Activated CD4-positive, alpha-beta T cell treated with anti-CD3 and anti-CD28 coated beads, Interleukin-2, amount 50 U/mL, for 48 hours (primary cell): ENCODE measurements around the gene MYL11.
"Not testable (repeated sequence)": the region's sequence is repeated elsewhere in the genome, so short reads cannot be mapped to it uniquely, and the experiment has no call there.

Experiments used
- DNase-seq, 2 experiments: peaks; one replicate each; pipeline ENCODE4 v3.0.0-alpha.2; 2020

MYL11 gene

DNA sequence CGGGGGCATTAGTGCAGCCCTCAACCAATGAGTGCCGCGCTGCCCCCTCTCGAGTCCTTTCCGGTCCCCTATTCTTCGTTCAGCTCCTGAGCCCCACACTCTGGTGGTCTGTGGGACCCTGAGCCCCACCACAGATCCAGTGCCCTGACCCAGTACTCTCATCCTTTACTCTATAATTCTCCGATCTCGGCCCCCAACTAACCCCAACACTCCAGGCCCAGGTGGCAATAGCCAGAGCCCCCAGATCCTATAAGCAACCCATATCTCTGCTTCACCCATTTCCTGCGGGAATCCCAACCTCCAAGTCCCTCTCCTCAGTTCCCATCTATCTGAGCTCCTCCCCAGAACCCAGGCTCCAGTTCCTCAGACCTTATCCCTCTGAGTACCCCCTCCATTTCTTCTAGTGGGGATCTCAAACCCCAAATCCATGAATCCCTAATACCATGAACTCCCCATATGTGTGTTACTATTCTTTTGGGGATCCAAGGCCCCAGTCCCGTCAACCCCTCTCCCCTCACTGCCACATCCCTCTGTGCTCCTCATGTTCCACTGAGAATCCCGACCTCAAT lies 3.3 kb upstream of the MYL11 start:
- no peak for DNase-seq

DNA sequence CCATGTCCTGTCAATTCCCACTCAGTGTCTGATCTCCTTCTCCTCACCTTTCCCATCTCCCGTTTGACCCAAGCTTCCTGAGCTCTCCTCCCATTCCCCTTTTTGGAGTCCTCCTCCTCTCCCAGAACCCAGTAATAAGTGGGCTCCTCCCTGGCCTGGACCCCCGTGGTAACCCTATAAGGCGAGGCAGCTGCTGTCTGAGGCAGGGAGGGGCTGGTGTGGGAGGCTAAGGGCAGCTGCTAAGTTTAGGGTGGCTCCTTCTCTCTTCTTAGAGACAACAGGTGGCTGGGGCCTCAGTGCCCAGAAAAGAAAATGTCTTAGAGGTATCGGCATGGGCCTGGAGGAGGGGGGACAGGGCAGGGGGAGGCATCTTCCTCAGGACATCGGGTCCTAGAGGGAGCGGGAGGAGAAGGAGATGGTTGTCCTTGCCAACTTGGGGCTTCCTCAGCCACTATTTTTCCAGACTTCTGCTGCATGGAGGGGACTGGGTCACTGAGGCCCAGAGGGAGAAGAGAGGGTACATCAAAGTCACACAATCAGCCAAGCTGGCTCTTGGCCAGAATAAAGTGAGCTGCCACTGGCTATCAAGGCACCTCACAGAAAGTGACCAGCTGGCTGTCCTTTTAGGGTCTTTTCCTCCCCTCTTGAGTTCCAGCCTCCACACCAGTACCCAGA lies 2.4 kb upstream of the MYL11 start:
- DNase-seq = no peak

DNA sequence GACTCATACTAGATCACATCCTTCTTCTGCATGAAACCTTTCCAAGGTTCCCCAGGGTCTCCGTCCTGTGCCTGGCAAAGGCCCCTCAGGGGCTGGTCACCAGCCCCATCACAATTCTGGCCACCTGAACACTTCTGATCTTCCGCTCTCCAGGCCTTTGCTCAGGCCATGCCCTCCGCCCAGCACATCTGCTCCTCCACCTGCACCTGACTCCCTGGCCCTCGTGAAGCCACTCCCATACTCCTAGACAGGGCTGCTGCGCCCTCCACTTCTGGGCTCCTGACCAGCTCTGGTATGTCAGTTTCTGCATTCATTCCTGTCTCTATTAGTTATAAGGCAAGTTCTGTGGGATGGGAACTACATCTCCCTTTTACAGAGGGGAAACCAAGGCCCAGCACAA lies 1.9 kb upstream of the MYL11 start:
- DNase-seq = no peak

DNA sequence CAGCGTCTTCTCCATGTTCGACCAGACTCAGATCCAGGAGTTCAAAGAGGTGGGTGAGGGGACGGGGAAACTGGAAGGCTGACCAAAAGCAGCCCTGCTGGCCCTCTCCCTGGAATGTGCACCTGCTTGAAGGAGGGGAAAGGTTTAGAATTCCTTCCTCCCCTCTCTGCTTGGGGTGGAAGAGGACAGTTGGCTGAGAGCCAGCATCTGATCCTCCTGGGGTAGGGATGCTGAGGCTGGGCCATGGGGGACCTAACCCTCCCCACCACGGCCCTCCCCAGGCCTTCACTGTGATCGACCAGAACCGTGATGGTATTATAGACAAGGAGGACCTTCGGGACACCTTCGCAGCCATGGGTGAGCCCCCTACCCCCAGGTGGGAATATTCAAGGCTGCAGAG lies 1.3 kb downstream of the MYL11 start:
- DNase-seq = no peak

DNA sequence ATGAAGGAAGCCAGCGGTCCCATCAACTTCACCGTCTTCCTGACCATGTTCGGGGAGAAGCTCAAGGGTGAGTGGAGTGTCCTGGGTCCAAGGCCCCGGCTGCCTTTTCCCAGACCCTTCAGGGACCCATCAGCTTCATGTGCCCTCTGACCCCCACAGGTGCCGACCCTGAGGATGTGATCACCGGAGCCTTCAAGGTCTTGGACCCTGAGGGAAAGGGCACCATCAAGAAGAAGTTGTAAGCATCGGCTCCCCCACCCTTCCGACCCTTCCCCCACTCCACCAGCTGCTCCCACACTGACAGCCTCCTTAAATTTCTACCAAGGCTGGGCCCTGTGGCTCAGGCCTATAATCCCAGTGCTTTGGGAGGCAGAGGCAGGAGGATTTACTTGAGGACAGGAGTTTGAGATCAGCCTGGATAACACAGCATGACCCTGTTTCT lies 1.9 kb downstream of the MYL11 start:
- no peak for DNase-seq

DNA sequence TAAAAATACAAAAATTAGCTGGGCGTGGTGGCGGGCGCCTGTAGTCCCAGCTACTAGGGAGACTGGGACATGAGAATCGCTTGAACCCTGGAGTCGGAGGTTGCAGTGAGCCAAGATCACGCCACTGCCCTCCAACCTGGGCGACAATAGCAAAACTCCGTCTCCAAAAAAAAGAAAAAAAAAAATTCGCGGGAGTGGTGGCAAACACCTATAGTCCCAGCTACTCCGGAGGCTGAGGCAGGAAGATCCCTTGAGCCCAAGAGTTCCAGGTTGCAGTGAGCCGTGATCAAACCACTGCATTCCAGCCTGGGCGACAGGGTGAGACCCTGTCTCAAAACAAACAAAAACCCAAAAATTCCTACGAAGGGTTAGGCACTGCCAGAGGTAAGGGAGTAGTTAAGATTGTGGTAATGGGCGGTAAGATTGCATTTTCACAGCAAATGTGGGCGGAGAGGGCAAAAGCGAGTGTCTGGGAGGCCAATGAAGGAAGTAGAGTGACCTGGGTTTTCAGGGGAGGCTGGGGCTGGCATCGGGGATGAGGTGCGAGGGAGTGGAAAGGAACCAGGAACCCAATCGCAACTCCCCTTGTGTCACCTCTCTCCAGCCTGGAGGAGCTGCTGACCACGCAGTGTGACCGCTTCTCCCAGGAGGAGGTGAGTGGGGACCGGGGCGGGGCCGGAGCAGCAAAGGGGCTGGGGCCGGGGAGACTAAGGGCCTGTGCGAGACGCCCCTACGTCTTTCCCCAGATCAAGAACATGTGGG lies 2.6 kb downstream of the MYL11 start:
- DNase-seq = no peak

DNA sequence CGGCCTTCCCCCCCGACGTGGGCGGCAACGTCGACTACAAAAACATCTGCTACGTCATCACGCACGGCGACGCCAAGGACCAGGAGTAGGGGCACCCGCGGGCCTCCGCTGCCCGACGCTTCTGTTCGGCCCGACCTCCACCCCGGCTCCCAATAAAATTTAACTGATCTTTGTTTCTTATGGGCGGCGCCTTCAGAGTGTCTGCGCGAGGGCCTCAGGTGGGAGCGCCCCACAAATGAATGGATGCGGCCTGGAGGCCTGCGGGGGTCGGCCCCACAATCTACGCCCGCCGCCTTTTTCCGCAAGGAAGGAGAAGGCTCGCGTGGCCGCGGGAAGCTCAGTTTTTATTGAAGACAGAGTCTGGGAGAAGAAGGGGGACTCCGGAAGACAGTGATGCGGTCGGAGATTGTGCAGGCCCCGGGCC lies 3.2 kb downstream of the MYL11 start:
- peak; percentile 86 to 89 for DNase-seq

DNA sequence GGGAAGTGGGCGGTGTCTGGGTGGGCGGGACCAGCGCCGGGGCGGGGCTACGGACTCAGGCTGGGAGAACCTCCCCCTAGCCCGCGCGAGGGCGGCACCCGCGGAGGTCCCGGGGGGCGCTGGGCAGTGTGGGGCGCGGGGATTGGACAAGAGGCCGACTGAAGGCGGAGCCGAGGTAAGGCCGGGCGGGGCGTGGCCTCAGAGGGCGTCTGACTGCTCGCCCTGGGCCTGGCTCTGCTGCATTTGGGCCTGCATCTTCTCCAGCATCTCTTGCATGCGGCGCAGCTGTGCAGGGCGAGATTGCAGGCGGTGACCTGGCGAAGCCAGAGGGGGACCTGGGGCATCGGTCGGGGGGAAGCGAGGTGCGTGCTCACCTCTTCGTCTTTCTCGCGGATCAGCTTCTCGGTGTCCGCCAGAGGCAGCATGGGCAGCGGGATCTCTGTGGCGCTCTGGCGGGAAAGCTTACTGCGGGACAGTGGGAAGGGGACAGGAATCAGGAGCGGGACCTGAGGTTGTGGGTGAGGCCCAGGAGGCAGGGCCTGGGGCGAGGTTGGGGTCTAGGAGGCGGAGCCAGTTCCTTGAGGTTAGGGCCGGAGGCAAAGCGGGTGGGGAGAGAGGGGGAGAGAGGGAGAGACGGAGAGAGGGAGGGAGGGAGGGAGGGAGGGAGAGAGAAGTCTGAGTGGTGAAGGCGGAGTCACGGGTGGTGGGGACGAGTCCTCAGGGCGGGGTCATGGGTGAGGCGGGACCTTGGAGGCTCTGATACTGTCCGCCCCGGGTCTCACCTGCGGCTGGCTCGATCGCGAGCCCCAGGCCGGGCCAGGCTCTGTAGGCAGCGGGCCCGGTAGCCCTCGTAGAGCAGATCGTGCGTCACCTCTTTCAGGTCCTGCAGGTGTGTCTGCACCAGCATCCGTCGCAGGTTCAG lies 3.9 kb downstream of the MYL11 start:
- DNase-seq = peak; percentile 100

DNA sequence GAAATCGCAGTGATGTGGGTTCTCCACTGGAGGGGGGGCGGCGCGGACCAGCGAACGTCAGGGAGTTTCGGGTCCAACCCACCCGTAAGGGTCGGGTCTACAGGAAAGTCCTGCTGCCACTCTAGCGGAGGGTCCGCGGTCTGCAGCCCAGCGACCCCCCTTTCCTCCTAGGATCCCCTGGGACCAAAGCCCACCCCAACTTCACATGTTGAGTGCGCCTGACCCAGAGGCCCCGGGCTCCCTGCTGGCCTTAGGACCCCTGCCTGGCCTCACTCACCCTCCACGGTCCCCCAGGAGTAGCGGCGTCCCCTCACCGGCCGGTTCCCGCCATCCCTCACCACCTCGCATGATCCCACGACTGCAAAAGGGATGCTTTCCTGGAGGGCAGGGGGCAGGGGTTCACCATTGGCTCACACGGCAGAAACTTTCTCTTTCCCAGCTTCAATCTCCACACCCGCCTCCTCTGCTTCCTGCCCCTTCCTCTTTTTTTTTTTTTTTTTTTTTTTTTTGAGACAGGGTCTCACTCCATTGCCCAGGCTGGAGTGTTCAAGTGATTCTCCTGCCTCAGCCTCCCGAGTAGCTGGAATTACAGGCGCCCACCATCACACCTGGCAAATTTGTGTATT lies 4.7 kb downstream of the MYL11 start:
- no peak for DNase-seq

DNA sequence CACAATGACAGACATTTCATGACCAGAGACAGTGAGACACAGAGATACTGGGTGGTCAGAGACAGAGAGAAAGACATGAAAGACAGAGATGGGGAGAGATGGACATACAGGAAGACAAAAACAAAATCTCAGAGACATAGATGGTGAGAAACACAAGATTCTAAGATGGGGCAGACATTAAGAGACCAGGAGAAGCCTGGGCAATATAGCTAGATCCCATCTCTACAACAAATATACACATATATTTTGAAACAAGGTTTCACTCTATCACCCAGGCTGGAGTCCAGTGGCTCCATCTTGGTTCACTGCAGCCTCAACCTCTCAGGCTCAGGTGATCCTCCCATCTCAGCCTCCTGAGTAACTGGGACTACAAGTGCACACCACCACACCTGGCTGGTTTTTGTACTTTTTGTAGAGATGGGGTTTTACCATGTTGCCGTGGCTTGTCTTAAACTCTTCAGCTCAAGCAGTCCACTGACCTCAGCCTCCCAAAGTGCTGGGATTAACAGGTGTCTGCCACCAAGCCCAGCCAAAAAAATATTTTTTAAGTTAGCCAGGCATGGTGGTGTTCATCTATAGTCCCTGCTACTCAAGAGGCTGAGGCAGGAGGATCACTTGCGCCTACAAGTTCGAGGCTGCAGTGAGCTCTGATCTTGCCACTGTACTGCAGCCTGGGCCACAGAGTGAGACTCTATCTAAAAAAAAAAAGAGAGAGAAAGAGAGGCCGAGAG lies 5.6 kb downstream of the MYL11 start:
- DNase-seq = no peak

DNA sequence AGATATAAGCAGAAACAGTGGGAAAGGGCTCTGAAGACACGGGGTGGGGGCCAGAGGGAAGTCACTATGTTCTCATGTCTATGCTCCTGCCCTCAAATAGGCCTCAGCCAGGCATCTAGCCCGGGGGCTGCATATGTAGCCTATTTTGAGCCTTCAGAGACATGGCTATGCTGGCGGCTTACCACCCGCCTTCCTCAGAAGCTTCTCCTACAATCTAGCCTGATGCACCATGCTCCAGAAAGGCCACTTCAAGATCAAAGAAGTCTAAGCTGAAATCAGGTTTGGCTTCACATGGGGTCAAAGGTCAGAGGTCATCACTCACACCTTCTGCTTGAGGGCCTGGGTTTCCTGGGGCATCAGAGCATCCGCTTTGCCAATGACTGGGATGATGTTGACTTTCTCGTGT lies 6.2 kb downstream of the MYL11 start:
- DNase-seq = no peak

DNA sequence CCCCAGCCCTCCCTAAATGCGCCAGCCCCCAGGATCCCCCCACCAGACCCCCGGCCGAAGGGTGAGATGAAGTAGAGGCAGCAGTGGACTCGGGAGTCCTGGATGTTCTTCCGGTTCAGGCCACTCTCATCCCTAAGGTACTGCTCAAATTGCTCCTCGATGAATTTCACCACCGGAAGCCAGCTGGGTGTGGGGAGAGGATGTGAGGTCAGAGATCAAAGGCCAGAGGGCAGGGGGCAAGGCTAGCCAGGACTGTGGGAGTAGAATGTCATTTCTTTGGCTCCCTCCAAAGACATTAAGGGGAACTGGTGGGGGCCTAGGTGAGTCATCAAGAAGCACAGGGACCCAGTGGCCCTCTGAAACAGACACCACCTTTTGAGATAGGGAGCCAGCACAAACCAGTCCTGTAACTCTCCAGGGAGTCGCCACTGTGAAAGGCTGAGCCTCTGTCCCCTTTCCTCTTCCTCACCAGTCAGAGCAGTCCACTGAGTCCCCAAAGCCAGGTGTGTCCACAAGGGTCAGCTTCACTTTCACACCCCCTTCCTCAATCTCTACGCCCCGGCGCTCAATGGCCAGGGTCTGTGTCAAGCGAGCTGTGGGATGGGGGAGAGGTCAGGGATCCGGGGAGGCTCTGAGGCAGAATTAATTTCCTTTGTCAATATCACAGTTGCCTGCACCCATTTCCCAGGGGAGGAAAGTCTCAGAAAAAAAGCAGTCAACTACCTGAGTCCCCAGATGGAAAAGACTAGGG lies 6.9 kb downstream of the MYL11 start:
- peak; percentile 60 to 70 for DNase-seq

DNA sequence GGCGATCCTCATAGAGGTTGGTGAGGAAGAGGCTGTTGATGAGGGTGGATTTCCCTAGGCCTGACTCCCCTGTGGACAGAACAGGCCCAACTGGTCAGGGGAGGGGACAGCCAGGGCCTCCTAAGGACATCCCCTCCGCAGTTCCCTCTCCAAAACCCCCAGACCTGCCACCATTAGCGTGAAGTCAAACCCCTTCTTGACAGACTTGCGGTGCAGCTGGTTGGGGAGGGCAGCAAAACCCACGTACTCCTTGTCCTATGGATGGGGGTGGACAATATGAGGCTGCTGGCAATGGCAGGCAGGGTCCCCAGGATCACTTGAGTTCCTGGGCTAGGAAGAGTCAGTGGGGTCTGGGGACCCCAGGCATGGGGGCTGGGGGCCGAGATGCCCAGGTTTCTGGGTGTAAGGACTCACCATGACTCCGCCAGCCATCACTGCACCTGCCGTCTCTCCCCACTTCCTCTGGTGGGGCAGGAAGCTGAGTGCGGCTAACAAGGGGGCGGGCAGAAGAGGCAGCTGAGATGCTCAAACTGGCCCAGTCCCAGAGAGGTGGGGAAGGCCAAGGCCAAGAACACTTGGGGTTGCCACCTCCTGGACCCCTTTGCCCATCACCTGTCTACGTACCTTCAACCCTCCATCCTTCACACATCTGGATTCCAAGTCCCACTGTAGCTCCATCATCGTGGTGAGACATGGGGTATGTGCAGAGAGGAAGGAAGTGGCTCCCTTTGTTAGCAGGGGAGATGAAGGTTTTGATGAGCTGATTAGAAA lies 7.7 kb downstream of the MYL11 start, which contains the start of gene SEPTIN1:
TSS of gene SEPTIN1 (minus strand) at position 451 of the 771 bp plus-strand sequence. CDS start at position 432, 19 bp downstream.
- DNase-seq = peak; percentile 81 to 85

DNA sequence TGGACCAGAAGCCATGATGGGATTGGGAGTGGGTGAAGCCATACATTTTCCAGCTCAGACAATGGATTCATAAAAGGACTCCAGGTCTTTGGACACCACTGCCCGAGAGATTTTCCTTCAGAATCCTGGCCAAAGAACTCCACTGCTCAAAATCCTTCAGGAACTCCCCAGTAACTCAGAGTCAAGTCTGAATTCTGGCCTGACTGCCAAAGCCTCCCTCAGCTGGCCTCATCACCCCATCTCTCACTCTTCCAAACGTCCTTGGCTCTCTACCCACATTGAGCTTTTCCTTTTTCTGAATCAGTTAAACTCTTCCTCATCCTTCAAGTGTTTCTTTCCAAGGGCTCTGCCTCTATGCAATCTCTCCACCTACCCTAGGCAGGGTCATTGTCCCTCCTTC lies 8.9 kb downstream of the MYL11 start:
- no peak for DNase-seq

DNA sequence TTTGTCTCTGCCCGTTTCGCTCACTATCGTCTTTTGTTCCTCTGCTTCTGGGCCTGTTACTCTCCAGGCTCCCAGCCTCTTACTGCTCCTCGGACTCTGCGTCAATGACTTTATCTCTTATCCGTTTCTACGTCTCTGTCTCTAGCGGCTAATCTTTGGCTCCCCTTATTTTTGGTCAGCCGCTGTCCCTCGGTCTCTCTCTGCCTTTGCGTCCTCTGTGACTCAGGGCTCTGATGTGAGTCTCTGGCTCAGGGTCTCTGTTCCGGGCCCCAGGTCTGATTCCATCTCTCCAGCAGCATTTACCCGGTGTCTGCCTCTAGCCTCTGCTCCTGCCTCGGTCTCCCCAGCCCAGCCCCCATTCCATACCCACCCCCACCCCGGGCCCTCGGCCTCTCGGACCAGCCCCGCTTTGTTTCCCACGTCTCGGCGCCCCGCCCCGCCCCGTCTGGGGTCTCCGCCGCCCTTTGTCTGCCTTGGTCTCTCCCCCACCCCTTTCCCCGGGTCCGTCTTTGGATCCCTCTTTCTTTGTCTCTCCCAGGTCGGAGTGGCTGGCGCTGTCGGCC lies 20.1 kb downstream of the MYL11 start:
- DNase-seq = no peak

DNA sequence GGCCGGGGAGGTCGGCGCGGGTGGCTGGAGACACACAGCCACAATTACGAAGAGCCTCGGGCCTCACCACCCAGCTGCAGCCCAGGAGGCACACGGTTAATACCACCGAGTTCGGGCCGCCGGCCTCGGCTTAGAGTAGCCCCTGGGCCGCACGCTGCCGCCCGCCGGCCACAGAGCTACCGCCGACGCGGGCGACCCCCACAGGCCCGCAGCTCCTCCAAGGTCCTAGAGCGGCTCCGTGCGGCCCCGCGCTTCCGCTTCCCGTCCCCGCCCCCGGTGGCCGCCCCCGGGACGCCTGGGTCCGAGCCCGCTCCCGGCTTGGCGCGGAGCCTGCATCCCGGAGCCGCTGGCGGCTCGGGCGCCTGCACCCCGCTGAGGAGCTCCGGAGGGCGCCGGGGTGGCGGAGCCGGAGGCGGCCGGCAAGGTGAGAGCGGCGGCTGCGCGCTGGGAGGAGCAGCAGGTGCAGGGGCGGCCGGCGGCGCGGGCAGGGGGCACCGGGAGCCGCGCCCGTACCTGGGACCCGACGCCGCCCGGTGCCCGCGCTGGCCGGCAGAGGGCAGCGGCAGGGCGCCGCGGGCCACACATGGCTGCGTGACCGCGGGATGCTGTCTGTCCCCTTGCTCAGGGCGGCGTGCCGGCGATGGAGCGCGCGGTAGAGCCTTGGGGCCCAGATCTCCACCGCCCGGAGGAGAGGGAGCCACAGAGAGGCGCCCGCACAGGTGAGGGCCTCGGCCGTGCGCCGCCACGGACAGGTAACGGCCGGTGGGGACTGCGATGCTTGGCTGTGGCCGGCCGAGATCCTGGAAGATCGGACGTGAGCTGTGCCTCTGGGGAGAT lies 20.8 kb downstream of the MYL11 start, which contains the start of gene ZNF48:
TSS of gene ZNF48 (plus strand) at position 266 of the 837 bp plus-strand sequence. CDS start at position 641, 375 bp downstream.
- peak; percentile 58 to 66 for DNase-seq

DNA sequence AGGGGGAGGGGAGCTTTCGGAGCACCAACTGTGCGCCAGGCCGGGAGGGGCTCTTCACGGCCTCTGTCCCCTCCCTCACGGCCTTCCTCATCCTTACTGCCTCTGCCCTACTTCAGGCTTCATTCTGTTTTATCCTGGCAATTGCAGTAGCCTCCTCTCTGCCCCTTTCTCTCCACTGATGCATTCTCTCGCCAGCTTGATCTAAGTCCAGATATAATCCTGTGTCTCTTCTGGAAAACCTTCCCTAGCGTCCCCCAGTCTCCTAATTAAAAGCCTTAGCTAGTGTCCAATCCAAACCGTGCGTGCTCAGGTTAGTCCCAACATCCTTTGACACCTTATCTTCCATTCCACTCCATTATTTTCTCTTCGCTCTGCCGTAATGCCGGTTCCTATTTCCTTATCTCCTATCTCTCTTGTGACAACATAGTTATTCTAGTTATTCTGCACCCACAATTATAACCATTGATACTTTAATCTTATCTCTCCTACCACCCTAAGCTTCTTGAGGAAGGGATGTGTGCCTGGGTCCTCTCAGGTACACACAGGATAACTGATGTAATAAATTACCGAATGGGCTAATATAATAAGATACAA lies 21.5 kb downstream of the MYL11 start:
- DNase-seq = no peak

DNA sequence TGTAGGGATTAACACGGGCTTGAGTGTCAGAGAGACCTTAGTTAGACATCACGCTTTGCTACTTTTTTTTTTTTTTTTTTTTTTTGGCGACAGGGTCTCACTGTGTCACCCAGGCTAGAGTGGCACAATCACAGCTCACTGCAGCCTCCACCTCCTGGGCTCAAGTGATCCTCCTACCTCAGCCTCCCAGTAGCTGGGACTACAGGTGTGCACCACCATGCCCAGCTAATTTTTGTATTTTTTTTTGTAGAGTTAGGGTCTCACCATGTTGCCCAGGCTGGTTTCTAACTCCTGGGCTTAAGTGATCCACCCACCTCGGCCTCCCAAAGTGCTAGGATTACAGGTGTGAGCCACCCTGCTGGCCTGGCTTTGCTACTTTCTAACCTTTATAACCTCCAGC lies 22.0 kb downstream of the MYL11 start:
- DNase-seq = not testable (repeated sequence)
